GM19240 (cell line): ENCODE measurements around the gene NAALADL1.

Experiments
- DNase-seq: peaks from one replicate; pipeline ENCODE4 v3.0.0; 2011; ENCODE audit warnings: low spot score; ENCODE audit not compliant: insufficient read length

Gene NAALADL1

GRCh38 chr11:65058419-65059054 lies at the start of gene NAALADL1:
Gene NAALADL1 (minus strand): TSS chr11:65058553. CDS start chr11:65058521, 32 bp downstream.
- no peak for DNase-seq

- DNase-seq, result no peak
Observed at GRCh38 chr11:65107751-65108468, 49.6 kb upstream of the NAALADL1 start.

GRCh38 chr11:65107078-65107477 lies 48.7 kb upstream of the NAALADL1 start:
- DNase-seq, result no peak

GRCh38 chr11:65104628-65105027 lies 46.3 kb upstream of the NAALADL1 start:
- no peak for DNase-seq

GRCh38 chr11:65103476-65103875 lies 45.1 kb upstream of the NAALADL1 start:
- DNase-seq, result no peak

GRCh38 chr11:65102142-65103095 lies 44.1 kb upstream of the NAALADL1 start:
- DNase-seq, result no peak

- DNase-seq, result no peak
Observed at GRCh38 chr11:65100674-65101350, 42.5 kb upstream of the NAALADL1 start.

- no peak for DNase-seq
Observed at GRCh38 chr11:65096926-65097325, 38.6 kb upstream of the NAALADL1 start.

- DNase-seq, result peak; percentile 93
Observed at GRCh38 chr11:65095974-65096806, 37.8 kb upstream of the NAALADL1 start, which contains the start of gene VPS51. Gene VPS51 (plus strand): TSS chr11:65096214. CDS start chr11:65096251, 37 bp downstream.

GRCh38 chr11:65095427-65095826 lies 37.1 kb upstream of the NAALADL1 start:
- DNase-seq, result no peak

GRCh38 chr11:65090628-65091027 lies 32.3 kb upstream of the NAALADL1 start:
- no peak for DNase-seq

- DNase-seq, result no peak
Observed at GRCh38 chr11:65089621-65090020, 31.3 kb upstream of the NAALADL1 start.

- no peak for DNase-seq
Observed at GRCh38 chr11:65087827-65088226, 29.5 kb upstream of the NAALADL1 start.

- no peak for DNase-seq
Observed at GRCh38 chr11:65087216-65087615, 28.9 kb upstream of the NAALADL1 start.

GRCh38 chr11:65086809-65087208 lies 28.5 kb upstream of the NAALADL1 start:
- DNase-seq, result no peak

GRCh38 chr11:65085446-65085845 lies 27.1 kb upstream of the NAALADL1 start:
- DNase-seq, result no peak

- no peak for DNase-seq
Observed at GRCh38 chr11:65084598-65085375, 26.4 kb upstream of the NAALADL1 start.

GRCh38 chr11:65083834-65084597 lies 25.7 kb upstream of the NAALADL1 start, which contains the start of the genes CDCA5 and ZFPL1:
Gene CDCA5 (minus strand): TSS chr11:65084040. CDS start chr11:65083978, 62 bp downstream.
Gene ZFPL1 (plus strand): TSS chr11:65084222. CDS start chr11:65084699, 477 bp downstream.
- DNase-seq, result peak; percentile 98
